ENCODE measurements around the gene COL5A1. TPM values are rescaled to one million over a fixed set of nuclear protein-coding genes. Genes with fewer than 3 reads are reported as not detected.

COL5A1 gene
- polyA plus RNA-seq, 3 donors: 7.0 to 53.3 (median 28.0) TPM

DNA sequence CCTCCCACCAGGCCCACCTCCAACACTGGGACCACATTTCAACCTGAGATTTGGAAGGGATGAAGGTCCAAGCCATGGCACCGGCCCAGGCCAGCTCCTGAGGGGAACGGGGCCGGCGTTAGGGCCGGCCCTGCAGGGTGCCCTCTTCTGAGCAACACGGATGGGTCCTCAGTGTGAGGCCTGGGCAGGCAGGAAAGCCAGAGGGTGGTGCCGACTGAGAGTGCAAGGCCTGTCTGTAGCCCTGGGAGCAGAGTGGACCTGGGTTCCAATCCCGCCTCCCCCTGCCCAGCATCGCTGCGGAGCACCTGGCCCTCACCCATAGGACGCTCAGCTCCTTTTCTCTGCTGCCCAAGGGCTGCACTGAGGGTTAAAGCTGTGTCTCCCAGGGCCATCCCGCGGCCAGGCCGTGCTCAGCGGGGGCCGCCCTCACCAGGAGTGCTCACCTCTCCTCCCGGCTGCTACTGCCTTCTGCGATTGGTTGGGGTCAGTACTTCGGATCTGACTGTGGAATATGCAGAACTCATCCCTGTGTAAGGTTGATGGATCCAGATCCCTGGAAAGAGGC, 194.9 kb downstream of the COL5A1 start:
- H3K27ac ChIP-seq (ENCODE audit: low read depth, low read length): no peak overlapping the region
- WGBS, 3 donors: 80 to 96% (median 88%) methylated on average over 19 of the region's 19 CpGs

DNA sequence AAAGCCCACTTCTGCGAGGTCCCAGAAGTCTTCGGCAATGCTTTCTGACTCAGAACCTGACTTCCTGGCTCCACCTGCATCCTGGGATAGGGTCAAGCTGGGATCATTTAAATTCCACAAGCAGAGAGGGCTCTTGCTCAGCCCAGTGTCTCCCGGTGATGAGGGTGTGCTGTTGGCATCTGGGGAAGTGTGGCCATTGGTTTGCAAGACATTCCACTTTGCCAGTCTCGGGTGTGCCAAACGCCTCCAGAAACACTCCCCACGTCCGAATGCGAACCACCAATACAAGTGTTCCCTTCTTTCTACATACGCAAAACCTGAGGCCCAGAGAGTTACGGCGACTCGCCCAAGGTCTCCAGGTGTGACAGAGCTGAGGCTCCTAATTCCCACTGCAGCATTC, 195.9 kb downstream of the COL5A1 start:
- H3K27ac ChIP-seq (ENCODE audit: low read depth, low read length): no peak overlapping the region
- WGBS, 3 donors: 82 to 91% (median 91%) methylated on average over 12 of the region's 12 CpGs

- no peak overlapping the region for H3K27ac ChIP-seq (ENCODE audit: low read depth, low read length)
- 79 to 89% (median 84%) methylated on average over 34 of the region's 34 CpGs for WGBS, 3 donors
Observed at GRCh38 chr9:134838651-134839454, 197.2 kb downstream of the COL5A1 start.

GRCh38 chr9:134839455-134840125, 198.0 kb downstream of the COL5A1 start:
- H3K27ac ChIP-seq (ENCODE audit: low read depth, low read length): no peak overlapping the region
- 79 to 94% (median 93%) methylated on average over 20 to 21 of the region's 21 CpGs for WGBS, 3 donors

GRCh38 chr9:134840511-134840910, 198.9 kb downstream of the COL5A1 start:
- H3K27ac ChIP-seq (ENCODE audit: low read depth, low read length): no peak overlapping the region
- 77 to 89% (median 89%) methylated on average over 12 of the region's 12 CpGs for WGBS, 3 donors

GRCh38 chr9:134841180-134841904, 199.7 kb downstream of the COL5A1 start:
- 83 to 94% (median 93%) methylated on average over 15 of the region's 15 CpGs for WGBS, 3 donors
- H3K27ac ChIP-seq (ENCODE audit: low read depth, low read length): no peak overlapping the region

DNA sequence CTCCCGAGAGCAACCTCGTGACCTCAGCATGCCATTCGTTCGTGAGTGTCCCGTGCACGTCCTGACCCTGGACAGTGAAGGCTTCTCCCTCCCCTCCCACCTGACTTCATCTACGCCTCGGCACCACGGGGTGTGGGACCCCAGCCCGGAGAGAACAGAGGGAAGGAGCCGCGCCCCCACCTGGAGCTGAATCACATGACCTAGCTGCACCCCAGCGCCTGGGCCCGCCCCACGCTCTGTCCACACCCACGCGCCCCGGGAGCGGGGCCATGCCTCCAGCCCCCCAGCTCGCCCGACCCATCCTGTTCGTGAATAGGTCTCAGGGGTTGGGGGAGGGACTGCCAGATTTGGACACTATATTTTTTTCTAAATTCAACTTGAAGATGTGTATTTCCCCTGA, 200.7 kb downstream of the COL5A1 start:
- H3K27ac ChIP-seq (ENCODE audit: low read depth, low read length): no peak overlapping the region
- WGBS, 3 donors: 86 to 90% (median 88%) methylated on average over 18 to 22 of the region's 22 CpGs

- H3K27ac ChIP-seq (ENCODE audit: low read depth, low read length): no peak overlapping the region
- 84 to 90% (median 88%) methylated on average over 17 to 18 of the region's 18 CpGs for WGBS, 3 donors
Observed at GRCh38 chr9:134843740-134844139, 202.1 kb downstream of the COL5A1 start.

DNA sequence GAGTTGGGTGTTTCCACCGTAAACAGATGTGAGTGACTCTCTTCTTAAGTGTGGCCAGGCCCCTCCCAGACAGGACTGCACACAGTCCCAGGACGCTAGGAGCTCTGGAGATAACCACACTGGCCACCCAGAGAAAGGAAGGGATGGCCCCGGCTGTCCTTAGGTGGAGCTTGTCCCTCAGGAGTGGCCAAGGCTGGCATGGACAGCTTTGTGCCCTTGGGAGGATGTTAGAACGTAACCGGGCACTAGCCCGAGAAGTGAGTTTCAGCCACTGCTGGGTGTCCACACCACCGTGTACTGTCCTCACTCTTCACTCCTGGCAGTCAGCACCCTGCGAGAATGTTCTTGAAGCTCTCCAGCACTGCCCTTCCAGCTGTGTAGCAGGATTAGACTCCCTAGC, 203.2 kb downstream of the COL5A1 start:
- WGBS, 3 donors: 65 to 82% (median 82%) methylated on average over 8 of the region's 8 CpGs

GRCh38 chr9:134846187-134846586, 204.6 kb downstream of the COL5A1 start:
- WGBS, 3 donors: 79 to 90% (median 82%) methylated on average over 14 to 16 of the region's 16 CpGs

More for the DNA sequence above, 203.2 kb downstream of the COL5A1 start:
- H3K27ac ChIP-seq (ENCODE audit: low read depth, low read length): no peak overlapping the region

DNA sequence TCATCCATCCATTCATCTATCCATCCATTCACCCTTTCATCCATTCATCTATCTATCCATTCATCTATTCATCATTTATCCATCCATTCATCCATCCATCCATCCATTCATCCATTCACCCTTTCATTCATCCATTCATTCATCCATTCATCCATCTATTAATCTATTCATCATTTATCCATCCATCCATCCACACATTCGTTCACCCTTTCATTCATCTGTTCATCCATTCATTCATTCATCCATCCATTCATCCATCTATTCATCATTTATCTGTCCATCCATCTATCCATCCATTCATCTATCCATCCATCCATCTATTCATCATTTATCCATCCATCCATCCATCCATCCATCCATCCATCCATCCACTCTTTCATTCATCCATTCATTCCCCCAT, 205.1 kb downstream of the COL5A1 start:
- WGBS, 3 donors: 70 to 92% (median 82%) methylated on average over 1 of the region's 1 CpG
- H3K27ac ChIP-seq (ENCODE audit: low read depth, low read length): no peak overlapping the region

More at GRCh38 chr9:134846187-134846586, 204.6 kb downstream of the COL5A1 start:
- no peak overlapping the region for H3K27ac ChIP-seq (ENCODE audit: low read depth, low read length)

GRCh38 chr9:134847138-134847537, 205.5 kb downstream of the COL5A1 start:
- H3K27ac ChIP-seq (ENCODE audit: low read depth, low read length): no peak overlapping the region
- 72 to 85% (median 83%) methylated on average over 3 of the region's 3 CpGs for WGBS, 3 donors

DNA sequence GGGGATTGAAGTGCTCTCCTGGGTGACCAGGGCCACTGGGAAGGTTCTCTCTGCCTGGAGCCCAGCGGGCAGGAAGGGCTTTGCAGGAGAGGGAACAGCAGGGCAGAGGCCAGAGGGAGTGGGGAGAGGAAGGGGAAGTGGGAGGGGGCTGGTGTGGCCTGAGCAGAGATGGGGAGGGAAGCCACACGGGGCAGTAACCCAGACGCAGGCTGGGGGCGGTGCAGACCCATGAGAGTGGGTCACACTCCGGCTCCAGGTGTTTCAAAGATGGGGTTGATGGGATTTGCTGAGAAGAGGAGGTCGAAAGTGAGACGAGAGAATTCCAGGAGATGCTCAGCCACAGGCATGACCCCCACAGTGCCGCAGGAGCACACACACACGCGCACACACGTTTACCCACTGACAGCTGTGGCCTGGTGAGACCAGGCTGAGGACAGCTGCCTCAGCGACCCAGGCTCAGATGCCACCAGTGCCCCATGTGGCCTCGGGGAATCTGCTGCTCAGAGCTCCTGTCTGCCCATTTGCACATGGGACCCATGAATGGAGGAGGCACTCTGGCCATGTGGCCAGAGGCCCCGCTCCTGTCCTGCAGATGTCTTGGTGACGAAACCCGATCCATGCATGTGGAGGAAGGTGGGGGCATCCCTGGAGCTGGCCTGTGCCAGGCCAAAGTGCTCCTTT, 206.3 kb downstream of the COL5A1 start:
- H3K27ac ChIP-seq (ENCODE audit: low read depth, low read length): no peak overlapping the region
- 59 to 73% (median 65%) methylated on average over 16 of the region's 16 CpGs for WGBS, 3 donors

- H3K27ac ChIP-seq (ENCODE audit: low read depth, low read length): no peak overlapping the region
- 85 to 91% (median 87%) methylated on average over 8 to 10 of the region's 10 CpGs for WGBS, 3 donors
Observed at GRCh38 chr9:134848504-134848903, 206.9 kb downstream of the COL5A1 start.

DNA sequence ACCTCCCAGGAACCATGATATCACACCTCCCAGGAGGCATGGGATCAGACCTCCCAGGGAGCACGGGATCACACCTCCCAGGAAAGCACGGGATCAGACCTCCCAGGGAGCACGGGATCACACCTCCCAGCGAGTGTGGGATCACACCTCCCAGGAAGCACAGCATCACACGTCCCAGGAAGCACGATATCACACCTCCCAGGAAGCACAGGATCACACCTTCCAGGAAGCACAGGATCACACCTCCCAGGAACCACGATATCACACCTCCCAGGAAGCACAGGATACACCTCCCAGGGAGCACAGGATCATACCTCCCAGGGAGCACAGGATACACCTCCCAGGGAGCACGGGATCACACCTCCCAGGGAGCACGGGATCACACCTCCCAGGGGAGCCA, 209.0 kb downstream of the COL5A1 start:
- 90% methylated on average over 9 of the region's 9 CpGs for WGBS, 3 donors
- H3K27ac ChIP-seq (ENCODE audit: low read depth, low read length): no peak overlapping the region

DNA sequence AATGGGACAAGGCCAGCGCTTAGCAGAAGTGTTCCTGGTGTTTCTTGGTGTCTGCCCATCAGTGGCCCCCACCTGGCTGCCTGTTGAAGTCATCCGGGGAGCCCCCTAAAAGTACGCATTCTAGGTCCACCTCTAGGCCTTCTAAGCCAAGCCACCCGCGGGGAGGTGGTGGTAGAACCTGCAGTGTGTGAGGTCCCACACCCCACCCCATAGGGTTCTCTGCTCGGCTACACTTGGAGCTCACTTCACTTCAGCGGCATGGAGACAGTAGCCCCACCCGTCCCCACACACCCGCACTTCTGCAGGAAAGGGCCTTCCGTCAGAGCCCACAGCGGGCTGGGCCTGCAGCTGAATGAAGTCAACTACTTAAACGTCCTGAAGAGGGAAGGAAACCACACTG, 209.4 kb downstream of the COL5A1 start:
- 60 to 83% (median 72%) methylated on average over 12 of the region's 12 CpGs for WGBS, 3 donors
- H3K27ac ChIP-seq (ENCODE audit: low read depth, low read length): no peak overlapping the region

DNA sequence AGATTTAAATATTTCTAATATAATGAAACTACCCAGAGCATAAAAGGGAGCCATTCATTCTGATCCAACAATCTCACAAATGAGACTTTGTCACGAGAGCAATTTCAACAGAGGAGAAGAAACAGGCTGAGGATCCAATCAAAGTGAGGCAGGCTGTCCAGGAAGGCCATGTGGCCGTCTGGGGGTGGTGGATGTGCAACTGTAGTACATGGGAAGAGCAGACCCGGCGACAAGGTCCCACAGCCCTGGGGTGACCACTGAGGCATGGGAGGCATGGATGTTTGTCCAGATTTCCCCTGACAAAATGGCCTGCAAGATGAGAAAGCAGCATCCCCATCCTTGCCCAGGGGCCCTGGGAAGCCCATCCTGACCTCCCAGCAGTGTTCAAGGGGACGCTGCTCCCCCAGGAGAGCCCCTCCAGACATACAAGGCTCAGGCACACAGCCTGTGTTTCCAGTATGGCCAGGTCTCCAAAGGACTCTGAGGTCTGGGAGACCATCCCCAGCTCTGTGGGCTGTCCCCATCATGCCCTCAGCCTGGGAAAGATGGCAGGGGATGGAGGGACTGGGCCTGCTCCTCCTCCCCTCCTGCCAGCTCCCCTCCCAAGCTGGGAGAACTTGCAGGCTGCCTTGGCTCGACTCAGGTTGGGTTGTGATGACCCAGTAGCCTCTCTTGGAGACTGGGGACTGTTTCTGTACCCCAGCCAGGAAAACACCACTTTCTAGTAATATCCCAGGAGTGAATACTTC, 211.5 kb downstream of the COL5A1 start:
- H3K27ac ChIP-seq (ENCODE audit: low read depth, low read length): no peak overlapping the region
- 55 to 65% (median 61%) methylated on average over 6 of the region's 6 CpGs for WGBS, 3 donors

DNA sequence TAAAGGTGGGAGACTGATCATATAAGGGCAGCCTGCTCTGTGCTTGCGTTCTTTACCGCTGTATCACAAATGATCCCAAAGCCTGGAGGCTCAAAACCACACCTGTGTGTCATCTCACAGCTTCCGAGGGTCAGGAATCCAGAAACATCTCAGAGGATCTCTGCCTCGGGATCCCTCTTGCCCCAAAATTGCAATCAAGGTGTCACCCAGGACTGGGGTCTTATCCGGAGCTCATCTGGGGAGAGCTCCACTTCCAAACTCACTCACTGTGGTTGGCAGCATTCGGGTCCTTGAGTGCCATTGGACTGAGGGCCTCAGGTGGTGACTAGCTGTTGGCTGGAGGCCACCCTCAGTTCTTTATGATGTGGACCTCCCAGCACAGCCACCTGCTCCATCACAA, 212.3 kb downstream of the COL5A1 start:
- H3K27ac ChIP-seq (ENCODE audit: low read depth, low read length): no peak overlapping the region
- 64 to 93% (median 81%) methylated on average over 6 of the region's 6 CpGs for WGBS, 3 donors

All from adipose tissue (tissue), 3 donors.